Measurements from ENCODE around the gene LIPC.

Gene LIPC

DNA sequence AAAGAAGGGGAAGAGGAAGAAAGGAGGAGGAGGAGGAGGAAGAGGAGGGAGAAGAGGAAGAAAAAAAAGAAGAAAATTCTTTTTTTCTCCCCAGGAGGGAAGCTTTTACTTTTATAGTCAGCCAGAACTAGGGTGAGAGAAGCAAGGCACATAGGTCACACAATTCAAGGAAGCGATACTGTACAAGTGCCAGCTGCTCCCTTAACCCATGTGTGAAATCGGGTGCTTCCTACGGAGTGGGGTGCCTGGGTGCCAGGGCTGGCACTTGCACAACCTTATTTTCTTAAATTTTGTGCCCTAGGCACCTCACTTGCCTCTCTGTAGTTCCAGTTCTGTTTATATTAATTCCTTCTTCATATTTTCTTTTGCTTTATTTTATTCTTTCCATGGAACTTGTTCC is 150.4 kb downstream of the LIPC start:
- no peak overlapping the region for H3K27ac ChIP-seq
- TF ChIP-seq ZFX (IDR thresholded peaks at IDR 0.05; ENCODE audit: borderline replicate concordance) = no peak
- TF ChIP-seq, protein P1, sequence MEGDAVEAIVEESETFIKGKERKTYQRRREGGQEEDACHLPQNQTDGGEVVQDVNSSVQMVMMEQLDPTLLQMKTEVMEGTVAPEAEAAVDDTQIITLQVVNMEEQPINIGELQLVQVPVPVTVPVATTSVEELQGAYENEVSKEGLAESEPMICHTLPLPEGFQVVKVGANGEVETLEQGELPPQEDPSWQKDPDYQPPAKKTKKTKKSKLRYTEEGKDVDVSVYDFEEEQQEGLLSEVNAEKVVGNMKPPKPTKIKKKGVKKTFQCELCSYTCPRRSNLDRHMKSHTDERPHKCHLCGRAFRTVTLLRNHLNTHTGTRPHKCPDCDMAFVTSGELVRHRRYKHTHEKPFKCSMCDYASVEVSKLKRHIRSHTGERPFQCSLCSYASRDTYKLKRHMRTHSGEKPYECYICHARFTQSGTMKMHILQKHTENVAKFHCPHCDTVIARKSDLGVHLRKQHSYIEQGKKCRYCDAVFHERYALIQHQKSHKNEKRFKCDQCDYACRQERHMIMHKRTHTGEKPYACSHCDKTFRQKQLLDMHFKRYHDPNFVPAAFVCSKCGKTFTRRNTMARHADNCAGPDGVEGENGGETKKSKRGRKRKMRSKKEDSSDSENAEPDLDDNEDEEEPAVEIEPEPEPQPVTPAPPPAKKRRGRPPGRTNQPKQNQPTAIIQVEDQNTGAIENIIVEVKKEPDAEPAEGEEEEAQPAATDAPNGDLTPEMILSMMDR (IDR thresholded peaks at IDR 0.05) = no peak

DNA sequence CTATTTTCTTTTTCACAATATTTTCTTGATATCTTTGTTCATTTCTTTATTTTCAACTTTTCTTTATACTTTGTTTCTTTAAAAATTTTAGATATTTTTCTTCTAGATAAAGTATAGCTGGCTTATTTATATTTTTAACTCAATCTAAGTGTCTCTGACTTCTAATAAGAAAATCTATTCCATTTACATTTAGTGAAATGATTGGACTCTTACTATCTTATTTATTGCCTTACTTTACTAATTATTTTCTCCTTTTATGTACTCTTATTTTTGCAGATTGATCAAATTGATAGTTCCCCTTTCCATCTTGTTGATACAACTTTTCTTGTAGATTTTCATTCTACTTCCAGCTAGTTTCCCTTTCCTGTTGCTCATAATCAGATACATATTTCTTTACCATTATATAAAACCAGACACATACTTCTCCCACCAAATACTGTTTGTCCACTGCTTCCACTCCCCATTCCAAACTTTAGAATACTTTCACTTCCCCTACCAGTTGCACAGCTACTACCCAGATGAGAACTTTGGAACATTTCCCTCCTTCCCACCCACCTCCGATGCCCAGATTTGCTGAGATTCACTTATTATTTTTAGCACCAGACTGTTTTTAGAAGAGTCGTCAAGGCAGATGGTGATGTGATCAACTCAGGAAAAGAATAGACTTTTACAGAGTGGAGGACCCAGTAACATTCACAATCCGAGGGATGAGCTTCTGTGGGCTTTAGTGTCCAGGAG is 151.5 kb downstream of the LIPC start:
- TF ChIP-seq, protein P1 (IDR thresholded peaks at IDR 0.05) = no peak
- TF ChIP-seq ZFX (IDR thresholded peaks at IDR 0.05; ENCODE audit: borderline replicate concordance) = no peak
- H3K27ac ChIP-seq = no peak overlapping the region

DNA sequence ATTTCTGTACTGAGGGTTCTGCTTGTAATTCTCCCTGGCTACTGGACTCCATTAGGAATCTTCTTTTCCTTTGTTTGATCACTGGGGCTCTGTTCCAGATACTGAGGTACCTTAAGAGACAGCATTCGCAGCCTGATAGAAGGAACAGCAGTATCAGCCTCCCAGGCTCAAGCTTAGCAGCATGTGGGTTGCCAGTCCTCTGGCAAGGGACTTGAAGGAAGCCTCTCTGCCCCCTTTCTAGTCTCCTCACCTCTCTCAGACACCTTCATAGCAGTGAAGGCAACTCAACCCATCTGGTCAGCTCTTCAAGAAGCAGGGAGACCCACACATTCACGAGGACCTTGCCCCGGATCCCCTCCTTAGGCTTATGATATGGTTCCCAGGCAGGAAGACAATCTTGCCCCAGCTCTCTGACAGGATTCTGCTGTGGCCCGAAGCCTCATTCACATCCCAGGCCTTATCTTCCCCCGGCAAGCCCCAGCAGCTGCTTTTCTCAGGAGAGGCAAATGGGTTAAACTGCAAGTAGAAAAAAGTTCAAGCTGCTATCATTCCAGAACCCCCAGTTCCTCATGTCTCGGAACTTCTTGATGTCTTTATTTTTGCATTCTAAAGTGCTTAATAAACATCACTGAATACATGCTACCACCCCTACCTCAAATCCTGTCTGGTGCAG is 153.1 kb downstream of the LIPC start:
- no peak overlapping the region for H3K27ac ChIP-seq
- TF ChIP-seq, protein P1 (IDR thresholded peaks at IDR 0.05) = no peak
- TF ChIP-seq ZFX (IDR thresholded peaks at IDR 0.05; ENCODE audit: borderline replicate concordance) = no peak

DNA sequence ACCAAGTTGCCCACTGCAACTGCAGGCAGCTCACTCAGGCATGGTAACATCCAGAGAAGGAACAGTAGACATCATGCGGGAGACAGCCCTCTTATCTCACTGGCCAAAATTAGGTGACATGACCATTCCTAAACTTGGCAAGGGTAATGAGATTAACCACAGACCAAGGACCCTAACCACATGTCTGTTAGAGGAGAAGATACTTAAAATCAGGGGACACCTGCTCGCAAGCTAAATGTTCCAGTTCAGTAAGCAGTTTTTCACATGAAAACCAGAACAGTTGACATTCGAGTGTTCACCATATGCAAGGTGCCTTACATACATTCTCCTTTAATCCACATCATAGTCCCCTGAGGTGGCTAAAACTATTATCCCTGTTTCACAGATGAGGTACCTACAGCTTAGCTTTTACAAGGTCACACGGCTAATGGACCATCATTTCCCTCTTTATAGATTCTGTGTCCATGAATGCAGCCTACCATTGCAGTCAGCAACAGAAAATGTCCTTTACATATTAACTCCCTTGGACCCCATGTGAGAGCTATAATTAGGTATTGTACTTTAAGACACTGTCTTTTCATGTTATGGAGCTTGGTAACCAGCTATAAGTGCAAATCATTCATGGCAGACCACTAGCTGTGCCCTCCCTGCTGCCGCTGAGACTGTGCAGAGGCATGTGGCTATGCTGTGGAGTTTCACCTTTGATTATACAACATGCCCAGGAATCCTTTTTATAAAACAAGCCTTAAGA is 154.1 kb downstream of the LIPC start:
- no peak overlapping the region for H3K27ac ChIP-seq
- TF ChIP-seq, protein P1 (IDR thresholded peaks at IDR 0.05) = no peak
- TF ChIP-seq ZFX (IDR thresholded peaks at IDR 0.05; ENCODE audit: borderline replicate concordance) = no peak

DNA sequence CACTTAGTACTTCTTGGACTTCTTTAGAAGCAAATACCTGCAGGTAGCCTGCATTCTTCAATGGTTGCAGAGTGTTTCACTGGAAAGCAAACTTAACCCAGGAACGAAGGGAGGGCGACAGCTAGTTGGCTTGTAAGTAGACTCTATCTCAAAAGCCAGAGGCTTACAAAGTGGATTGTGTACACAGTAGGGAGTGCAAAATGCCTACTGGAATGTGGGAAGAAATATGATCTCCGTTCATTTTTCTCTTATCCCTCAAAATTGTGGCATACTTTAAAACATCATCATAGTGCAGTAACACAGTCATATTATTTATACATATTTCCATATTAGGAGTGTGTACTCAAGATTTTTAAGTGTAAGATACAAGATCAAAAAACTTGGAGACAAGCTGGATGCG is 155.7 kb downstream of the LIPC start:
- TF ChIP-seq, protein P1 (IDR thresholded peaks at IDR 0.05) = no peak
- TF ChIP-seq ZFX (IDR thresholded peaks at IDR 0.05; ENCODE audit: borderline replicate concordance) = no peak
- no peak overlapping the region for H3K27ac ChIP-seq

DNA sequence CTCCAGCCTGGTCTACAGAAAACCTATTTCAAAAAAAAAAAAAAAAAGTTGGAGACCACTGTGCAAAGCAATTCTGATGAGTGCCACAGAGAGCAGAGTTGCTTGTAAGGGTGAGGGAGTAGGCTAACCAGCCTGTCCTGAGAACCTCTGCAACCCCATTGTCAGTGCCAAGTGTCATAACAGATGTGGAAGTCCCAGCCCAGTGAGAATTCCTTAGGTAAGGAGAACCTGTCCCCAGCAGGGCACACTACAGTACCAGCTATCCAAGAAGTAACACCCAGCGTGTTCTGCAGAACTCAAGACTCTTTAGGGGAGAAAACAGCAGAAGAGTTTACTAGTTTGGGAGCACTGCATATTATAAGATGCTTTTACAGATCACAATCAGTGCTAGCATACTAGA is 156.3 kb downstream of the LIPC start:
- H3K27ac ChIP-seq = no peak overlapping the region
- TF ChIP-seq, protein P1 (IDR thresholded peaks at IDR 0.05) = no peak
- no peak for TF ChIP-seq ZFX (IDR thresholded peaks at IDR 0.05; ENCODE audit: borderline replicate concordance)
